Stomach (tissue), 4 donors: ENCODE data around the gene CMIP.

Experiments
- CTCF ChIP-seq, 7 experiments: fragments of 450-650 bp in 4 of 7; fragments of 200-600 bp in 3 of 7; sonication (generic) in 3 of 7; IDR thresholded peaks; one replicate each; pipeline ENCODE4 v1.5.1; 2016 to 2019; ENCODE audit warnings: antibody characterized with exemption in 7 of 7, control low read depth in 2 of 7, mild to moderate bottlenecking in 1 of 7
- EP300 ChIP-seq: sonication (generic); formaldehyde crosslinking; IDR thresholded peaks from one replicate; pipeline ENCODE4 v1.6.1; 2017; ENCODE audit warnings: antibody characterized with exemption

DNA sequence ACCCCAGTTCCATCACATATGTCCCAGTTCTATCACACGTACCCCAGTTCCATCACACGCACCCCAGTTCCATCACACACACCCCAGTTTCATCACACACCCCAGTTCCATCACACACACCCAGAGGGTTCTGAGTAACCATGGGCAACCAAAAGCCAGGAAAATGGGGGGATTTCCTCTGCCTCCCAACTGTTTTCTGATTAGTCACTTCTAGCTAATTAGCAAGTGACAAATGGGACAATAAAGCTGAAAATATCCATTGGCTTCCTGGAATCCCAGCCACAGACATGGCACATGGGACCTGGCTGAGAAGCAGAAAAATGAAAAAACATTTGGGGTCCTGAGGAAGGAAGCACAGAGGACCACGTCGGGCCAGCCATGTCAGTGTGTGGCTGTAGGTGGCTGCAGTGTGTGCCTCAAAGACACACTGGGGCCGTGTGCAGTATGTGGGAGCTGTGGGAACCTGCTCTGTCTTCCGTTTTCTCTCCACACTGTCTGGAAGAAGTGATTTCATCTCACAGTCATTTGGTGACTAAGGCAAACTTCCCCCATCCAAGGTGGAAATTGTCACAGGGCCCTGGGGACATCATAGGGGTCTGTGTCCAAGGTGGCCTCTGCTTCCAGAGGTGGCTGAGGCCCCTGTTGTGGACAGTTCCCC lies 106.7 kb downstream of the CMIP start:
- TF ChIP-seq CTCF (IDR thresholded peaks at IDR 0.05) (no peak), EP300 (no peak)
